ENCODE results near the gene WDR90.
A peak's percentile ranks its signal among the peaks of the same experiment; 100 is the strongest.

The WDR90 gene

DNA sequence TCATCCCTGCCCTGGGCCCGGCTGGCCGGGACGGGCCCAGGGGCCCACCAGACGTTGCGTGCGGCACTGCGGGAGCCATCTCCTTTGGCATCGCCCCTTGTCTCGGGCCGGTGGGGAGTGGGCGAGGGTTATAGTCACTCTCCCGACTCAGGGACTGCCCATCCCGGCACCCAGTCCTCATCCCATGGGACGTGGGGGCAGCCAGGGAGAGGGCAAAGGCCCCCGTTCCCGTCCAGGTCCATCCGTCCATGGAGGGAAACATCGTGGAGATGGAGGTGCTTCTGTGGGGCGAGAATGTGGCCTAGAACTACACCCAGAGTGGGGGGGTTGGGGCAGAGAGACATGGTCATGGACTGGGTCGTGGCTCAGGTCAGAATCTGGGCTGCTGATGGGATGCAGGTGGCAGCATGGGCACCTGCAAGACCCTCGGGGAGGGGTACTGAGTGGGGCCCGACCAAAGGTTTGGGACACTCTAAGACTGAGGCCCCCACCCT lies 2.4 kb upstream of the WDR90 start:
- no peak overlapping the region for H3K9ac ChIP-seq (ENCODE audit: low read length)
- peaks cover 70% of the 10 kb centered on the region for H3K4me1 ChIP-seq (ENCODE audit: control insufficient read depth, insufficient read depth, low read length)
- no peak overlapping the region for H3K4me3 ChIP-seq (ENCODE audit: low read length)
- no peaks in the 10 kb centered on the region for H3K9me3 ChIP-seq (ENCODE audit: control insufficient read depth, low read length)
- no peaks in the 10 kb centered on the region for H3K36me3 ChIP-seq (ENCODE audit: control insufficient read depth, insufficient read depth, low read length)
- H3K27me3 ChIP-seq (ENCODE audit: control insufficient read depth, insufficient read depth, low read length), result no peaks in the 10 kb centered on the region

DNA sequence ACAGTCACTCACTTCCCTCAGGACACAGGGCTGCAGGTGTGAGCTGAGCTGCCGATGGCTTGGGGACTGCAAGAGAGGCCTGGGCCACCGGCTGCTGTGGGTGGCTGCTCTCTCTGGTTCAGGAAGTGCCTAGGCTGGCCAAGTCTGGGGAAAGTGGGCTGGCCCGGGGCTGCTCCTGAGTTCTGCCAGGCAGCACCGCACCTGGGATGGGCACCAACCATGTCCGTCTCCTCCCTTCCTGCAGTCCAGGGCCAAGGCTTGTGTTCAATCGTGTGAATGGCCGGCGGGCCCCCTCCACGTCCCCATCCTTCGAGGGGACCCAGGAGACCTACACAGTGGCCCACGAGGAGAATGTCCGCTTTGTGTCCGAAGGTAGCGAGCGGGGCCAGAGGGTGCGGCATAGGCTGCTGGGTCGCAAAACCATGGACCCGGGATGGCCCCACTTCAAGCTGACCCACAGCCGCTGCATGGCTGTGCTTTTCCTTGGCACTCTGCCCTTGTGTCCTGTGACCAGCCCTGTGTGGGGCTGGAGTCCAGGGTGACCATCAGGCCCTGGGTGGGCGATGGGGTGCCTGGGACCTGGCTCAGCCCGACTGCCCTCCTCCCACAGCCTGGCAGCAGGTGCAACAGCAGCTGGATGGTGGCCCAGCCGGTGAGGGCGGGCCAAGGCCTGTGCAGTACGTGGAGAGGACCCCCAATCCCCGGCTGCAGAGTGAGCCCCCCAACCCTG lies 1.8 kb upstream of the WDR90 start:
- peaks cover 70% of the 10 kb centered on the region for H3K4me1 ChIP-seq (ENCODE audit: control insufficient read depth, insufficient read depth, low read length)
- no peaks in the 10 kb centered on the region for H3K9me3 ChIP-seq (ENCODE audit: control insufficient read depth, low read length)
- H3K36me3 ChIP-seq (ENCODE audit: control insufficient read depth, insufficient read depth, low read length), result no peaks in the 10 kb centered on the region
- H3K9ac ChIP-seq (ENCODE audit: low read length), result peak overlapping the region; percentile 81
- H3K27me3 ChIP-seq (ENCODE audit: control insufficient read depth, insufficient read depth, low read length), result no peaks in the 10 kb centered on the region
- H3K4me3 ChIP-seq (ENCODE audit: low read length), result no peak overlapping the region

DNA sequence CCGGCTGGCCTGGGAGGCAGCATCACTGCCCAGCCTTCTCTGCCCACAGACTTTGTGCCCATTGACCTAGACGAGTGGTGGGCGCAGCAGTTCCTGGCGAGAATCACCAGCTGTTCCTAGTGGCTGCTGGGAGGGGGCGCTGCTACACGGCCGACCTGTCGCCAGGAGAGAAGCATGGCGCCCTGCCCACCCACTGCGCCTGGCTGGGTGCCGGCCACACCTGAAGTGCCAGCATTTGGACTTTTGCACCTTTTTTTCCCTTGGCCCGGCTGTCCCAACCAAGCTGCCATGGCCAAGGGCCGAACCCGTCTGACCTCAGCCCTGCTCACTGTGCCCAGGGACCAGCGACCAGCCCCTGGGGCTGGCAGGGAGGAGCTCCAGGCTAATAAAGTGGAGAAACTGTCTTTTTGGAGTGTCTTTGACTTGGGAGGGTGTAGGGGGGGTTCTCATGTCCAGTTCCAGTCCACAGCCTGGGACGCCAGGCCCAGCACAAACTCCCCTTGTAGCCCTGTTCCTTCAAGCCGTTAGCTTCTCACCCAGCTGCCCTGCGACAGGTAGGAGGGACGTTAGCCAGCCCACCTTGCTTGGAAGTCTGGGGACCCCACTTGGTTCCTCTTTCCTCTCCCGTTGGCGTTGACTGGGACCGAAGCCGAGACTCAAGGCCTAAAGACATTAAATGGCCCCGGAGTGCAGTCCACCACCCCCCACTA lies 939 bp upstream of the WDR90 start:
- Histone ChIP-seq H3K9ac (ENCODE audit: low read length) (peak overlapping the region; percentile 81), H3K4me1 (ENCODE audit: control insufficient read depth, insufficient read depth, low read length) (peaks cover 61% of the 10 kb centered on the region), H3K36me3 (ENCODE audit: control insufficient read depth, insufficient read depth, low read length) (no peaks in the 10 kb centered on the region), H3K4me3 (ENCODE audit: low read length) (peak overlapping the region; percentile 71), H3K9me3 (ENCODE audit: control insufficient read depth, low read length) (no peaks in the 10 kb centered on the region), H3K27me3 (ENCODE audit: control insufficient read depth, insufficient read depth, low read length) (no peaks in the 10 kb centered on the region)

DNA sequence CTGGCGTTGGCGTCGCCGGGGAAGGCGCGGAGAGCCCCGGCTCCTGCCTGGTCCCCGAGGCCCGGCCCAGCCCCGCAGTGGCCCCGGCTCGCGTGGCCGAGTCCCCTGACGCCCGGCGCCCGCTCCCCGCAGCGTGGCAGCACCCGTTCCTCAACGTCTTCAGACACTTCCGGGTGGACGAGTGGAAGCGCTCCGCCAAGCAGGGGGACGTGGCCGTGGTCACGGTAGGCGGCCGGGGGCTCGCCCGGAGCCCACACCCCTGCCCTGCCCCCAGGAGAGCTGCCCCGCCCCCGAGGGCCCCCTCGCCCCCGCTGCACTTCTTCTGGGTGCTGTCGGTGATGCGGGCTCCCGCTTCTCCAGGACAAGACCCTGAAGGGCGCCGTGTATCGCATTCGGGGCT lies 466 bp downstream of the WDR90 start:
- Histone ChIP-seq H3K9ac (ENCODE audit: low read length) (peak overlapping the region; percentile 57), H3K4me1 (ENCODE audit: control insufficient read depth, insufficient read depth, low read length) (peaks cover 48% of the 10 kb centered on the region), H3K27me3 (ENCODE audit: control insufficient read depth, insufficient read depth, low read length) (no peaks in the 10 kb centered on the region), H3K36me3 (ENCODE audit: control insufficient read depth, insufficient read depth, low read length) (no peaks in the 10 kb centered on the region), H3K4me3 (ENCODE audit: low read length) (peak overlapping the region; percentile 71), H3K9me3 (ENCODE audit: control insufficient read depth, low read length) (no peaks in the 10 kb centered on the region)

DNA sequence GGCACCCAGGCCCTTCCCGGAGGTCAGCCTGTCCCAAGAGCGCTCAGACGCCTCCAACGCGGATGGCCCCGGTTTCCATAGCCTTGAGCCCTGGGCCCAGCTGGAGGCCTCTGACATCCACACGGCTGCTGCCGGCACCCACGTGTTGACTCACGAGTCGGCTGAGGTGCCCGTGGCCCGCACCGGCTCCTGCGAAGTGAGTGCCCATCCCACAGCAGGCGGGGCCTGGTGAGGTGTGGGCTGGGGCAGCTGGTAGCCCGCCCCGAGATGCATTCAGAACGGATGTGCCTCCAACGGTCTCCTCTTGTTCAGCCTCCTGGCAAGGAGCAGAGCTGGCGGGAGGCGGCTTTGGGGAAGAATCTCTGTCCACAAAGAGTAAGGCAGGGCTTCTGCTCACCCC lies 2.7 kb downstream of the WDR90 start:
- H3K9me3 ChIP-seq (ENCODE audit: control insufficient read depth, low read length), result no peaks in the 10 kb centered on the region
- H3K27me3 ChIP-seq (ENCODE audit: control insufficient read depth, insufficient read depth, low read length), result no peaks in the 10 kb centered on the region
- peaks cover 28% of the 10 kb centered on the region for H3K4me1 ChIP-seq (ENCODE audit: control insufficient read depth, insufficient read depth, low read length)
- H3K9ac ChIP-seq (ENCODE audit: low read length), result no peak overlapping the region
- no peak overlapping the region for H3K4me3 ChIP-seq (ENCODE audit: low read length)
- H3K36me3 ChIP-seq (ENCODE audit: control insufficient read depth, insufficient read depth, low read length), result no peaks in the 10 kb centered on the region

DNA sequence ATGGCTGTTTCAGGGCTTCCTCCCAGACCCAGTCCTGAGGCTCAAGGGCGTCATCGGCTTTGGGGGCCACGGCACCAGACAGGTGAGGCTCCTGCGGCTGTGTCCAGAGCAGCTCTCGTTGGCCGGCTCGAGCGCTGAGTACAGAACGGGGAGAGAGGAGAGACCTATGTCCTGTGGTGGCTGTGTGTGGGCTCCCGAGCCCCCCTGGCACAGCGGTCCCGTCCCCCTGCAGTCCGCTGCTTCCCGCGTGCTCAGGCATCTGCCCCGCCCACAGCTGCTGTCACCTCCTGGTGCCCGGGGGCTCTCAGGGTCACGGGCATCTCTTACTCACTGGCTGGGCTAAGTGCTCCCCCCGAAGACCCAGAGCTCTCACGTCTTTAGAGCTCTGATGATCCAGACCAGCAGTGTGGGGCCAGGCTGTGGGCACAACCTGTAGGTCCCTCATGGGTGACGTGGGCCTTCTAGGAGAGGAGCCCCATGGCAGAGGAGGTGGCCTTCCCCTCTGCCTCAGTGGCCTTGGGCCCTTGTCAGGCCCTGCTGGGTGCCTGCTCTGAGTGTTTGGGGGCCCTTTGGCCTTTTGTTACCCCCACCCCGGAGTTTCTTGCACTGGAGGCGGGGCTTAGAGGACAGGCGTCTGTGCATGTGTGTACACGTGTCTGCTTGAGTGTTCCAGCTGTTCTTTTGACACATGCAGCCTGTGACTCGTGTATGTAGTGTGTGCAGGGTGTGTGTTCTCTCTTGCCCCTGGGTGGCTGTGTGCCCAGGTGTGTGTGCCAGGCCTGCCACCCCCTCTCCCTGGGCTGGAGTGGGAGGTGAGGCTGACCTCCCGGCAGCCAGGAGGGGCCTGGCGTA lies 3.5 kb downstream of the WDR90 start:
- no peak overlapping the region for H3K4me3 ChIP-seq (ENCODE audit: low read length)
- H3K9me3 ChIP-seq (ENCODE audit: control insufficient read depth, low read length), result no peaks in the 10 kb centered on the region
- no peaks in the 10 kb centered on the region for H3K36me3 ChIP-seq (ENCODE audit: control insufficient read depth, insufficient read depth, low read length)
- no peaks in the 10 kb centered on the region for H3K27me3 ChIP-seq (ENCODE audit: control insufficient read depth, insufficient read depth, low read length)
- H3K4me1 ChIP-seq (ENCODE audit: control insufficient read depth, insufficient read depth, low read length), result peaks cover 19% of the 10 kb centered on the region
- H3K9ac ChIP-seq (ENCODE audit: low read length), result no peak overlapping the region

DNA sequence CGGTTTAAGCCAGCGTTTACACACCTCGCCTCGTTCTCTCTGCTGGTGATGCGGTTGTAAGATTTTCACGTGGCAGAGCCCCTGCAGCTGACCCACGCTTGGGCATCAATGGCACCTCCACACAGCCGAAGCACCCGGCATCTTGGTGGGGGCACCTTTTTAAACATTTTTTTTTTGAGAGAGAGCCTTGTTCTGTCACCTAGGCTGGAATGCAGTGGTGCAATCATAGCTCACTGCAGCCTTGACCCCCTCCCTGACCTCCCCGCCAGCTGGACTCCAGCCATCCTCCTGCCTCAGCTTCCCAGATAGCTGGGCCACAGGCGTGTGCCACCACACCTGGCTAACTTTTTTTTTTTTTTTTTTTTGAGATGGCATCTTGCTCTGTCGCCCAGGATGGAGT lies 4.9 kb downstream of the WDR90 start:
- Histone ChIP-seq H3K4me1 (ENCODE audit: control insufficient read depth, insufficient read depth, low read length) (peaks cover 7% of the 10 kb centered on the region), H3K27me3 (ENCODE audit: control insufficient read depth, insufficient read depth, low read length) (no peaks in the 10 kb centered on the region), H3K9ac (ENCODE audit: low read length) (no peak overlapping the region), H3K9me3 (ENCODE audit: control insufficient read depth, low read length) (no peaks in the 10 kb centered on the region), H3K4me3 (ENCODE audit: low read length) (no peak overlapping the region), H3K36me3 (ENCODE audit: control insufficient read depth, insufficient read depth, low read length) (no peaks in the 10 kb centered on the region)

DNA sequence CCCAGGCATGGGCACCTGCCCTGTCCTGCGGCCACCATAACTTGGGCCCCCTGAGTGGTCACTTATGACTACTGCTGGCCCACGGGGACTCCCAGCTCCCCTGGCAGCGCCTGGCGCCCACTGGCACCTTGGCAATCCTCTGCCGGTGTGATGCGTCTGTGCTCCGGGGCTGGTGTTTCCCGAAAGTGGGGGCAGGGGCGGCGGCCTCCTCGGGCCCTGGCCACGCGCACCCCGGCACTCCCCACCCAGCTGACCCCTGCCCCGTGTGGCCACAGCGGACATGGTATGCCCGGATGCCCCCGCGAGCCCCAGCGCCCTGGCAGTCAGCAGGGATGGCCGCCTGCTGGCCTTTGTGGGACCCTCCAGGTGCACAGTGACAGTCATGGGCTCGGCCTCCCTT lies 8.3 kb downstream of the WDR90 start:
- H3K36me3 ChIP-seq (ENCODE audit: control insufficient read depth, insufficient read depth, low read length), result no peaks in the 10 kb centered on the region
- H3K4me3 ChIP-seq (ENCODE audit: low read length), result no peak overlapping the region
- H3K27me3 ChIP-seq (ENCODE audit: control insufficient read depth, insufficient read depth, low read length), result no peaks in the 10 kb centered on the region
- H3K4me1 ChIP-seq (ENCODE audit: control insufficient read depth, insufficient read depth, low read length), result peaks cover 15% of the 10 kb centered on the region
- H3K9me3 ChIP-seq (ENCODE audit: control insufficient read depth, low read length), result no peaks in the 10 kb centered on the region
- no peak overlapping the region for H3K9ac ChIP-seq (ENCODE audit: low read length)

DNA sequence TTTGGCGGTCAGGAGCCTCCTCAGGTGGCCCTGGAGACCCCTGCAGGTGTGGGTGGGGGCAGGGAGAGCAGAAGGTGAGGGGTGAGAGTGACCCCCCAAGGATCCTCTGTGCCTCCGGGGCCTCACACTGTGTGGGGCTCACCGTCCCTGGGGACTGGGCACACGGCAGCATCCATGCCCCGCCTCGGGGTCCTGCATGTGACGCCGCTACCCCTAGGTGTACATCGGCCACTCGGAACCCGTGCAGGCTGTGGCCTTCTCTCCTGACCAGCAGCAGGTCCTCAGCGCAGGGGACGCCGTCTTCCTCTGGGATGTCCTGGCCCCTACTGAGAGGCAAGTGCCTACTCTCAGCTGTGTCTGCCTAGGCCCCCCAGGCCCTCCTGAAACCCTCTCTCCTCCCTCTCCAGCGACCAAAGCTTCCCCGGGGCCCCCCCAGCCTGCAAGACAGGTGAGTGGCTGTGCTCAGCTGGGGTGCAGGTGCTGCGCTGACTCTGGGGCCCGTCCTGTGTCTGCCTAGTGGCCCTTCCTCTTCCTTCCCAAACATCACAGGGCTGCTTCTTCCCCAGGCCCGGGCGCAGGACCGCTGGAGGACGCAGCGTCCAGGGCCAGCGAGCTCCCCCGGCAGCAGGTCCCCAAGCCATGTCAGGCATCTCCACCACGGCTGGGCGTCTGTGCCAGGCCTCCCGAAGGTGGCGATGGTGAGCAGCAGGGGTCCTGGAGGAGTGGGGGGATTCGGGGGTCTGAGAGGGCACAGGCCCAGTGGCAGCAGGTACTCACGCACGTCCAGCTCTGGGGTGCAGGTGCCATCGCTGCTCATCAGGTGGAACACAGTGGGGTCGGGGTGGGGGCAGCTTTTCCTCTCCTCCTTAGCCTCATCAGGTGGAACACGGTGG lies 9.8 kb downstream of the WDR90 start:
- H3K36me3 ChIP-seq (ENCODE audit: control insufficient read depth, insufficient read depth, low read length), result no peaks in the 10 kb centered on the region
- no peak overlapping the region for H3K9ac ChIP-seq (ENCODE audit: low read length)

DNA sequence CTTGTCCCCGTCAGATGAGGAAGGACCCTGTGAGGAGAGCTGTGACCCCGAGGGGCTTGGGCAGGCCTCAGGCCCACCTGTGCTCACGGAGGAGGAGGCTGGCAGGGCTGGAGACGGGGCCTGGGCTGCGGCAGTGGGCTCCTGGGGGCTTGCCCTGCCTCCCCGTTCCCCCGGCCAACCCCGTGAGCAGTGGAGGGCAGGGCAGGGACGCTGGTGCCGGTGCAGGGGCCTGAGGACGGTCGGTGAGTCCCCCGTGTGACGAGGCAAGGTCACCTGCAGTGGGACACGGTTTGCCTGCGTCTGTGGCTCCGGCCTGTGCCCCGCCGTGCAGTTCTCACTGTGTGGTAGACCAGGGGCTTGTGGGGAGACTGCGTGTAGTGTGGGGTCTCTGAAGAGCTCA lies 10.5 kb downstream of the WDR90 start:
- Histone ChIP-seq H3K4me1 (ENCODE audit: control insufficient read depth, insufficient read depth, low read length) (peaks cover 15% of the 10 kb centered on the region), H3K9ac (ENCODE audit: low read length) (no peak overlapping the region), H3K27me3 (ENCODE audit: control insufficient read depth, insufficient read depth, low read length) (no peaks in the 10 kb centered on the region), H3K36me3 (ENCODE audit: control insufficient read depth, insufficient read depth, low read length) (no peaks in the 10 kb centered on the region), H3K9me3 (ENCODE audit: control insufficient read depth, low read length) (no peaks in the 10 kb centered on the region), H3K4me3 (ENCODE audit: low read length) (no peak overlapping the region)

More for the DNA sequence above, 9.8 kb downstream of the WDR90 start:
- Histone ChIP-seq H3K4me3 (ENCODE audit: low read length) (no peak overlapping the region), H3K27me3 (ENCODE audit: control insufficient read depth, insufficient read depth, low read length) (no peaks in the 10 kb centered on the region), H3K4me1 (ENCODE audit: control insufficient read depth, insufficient read depth, low read length) (peaks cover 15% of the 10 kb centered on the region), H3K9me3 (ENCODE audit: control insufficient read depth, low read length) (no peaks in the 10 kb centered on the region)

DNA sequence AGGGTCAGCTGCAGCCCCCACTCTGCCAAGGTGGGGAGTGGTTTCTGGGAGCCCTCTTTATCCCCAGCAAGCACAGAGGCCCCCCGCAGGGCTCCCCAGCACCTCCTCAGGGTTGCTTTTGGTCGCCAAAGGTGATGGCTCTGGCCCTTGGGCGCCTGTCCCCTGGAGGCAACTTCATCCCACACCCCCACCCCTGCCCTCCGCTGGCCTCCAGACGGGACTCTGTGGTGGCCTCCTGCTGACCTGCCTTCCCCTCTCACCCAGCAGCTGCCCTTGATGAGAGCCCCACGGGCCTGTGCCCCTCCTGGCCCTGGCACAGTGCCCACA lies 10.9 kb downstream of the WDR90 start:
- no peak overlapping the region for H3K4me3 ChIP-seq (ENCODE audit: low read length)
- peaks cover 15% of the 10 kb centered on the region for H3K4me1 ChIP-seq (ENCODE audit: control insufficient read depth, insufficient read depth, low read length)
- no peaks in the 10 kb centered on the region for H3K36me3 ChIP-seq (ENCODE audit: control insufficient read depth, insufficient read depth, low read length)
- no peak overlapping the region for H3K9ac ChIP-seq (ENCODE audit: low read length)
- no peaks in the 10 kb centered on the region for H3K9me3 ChIP-seq (ENCODE audit: control insufficient read depth, low read length)
- H3K27me3 ChIP-seq (ENCODE audit: control insufficient read depth, insufficient read depth, low read length), result no peaks in the 10 kb centered on the region

Data from mucosa of stomach (tissue), 1 donor.